CD4-positive, alpha-beta memory T cell (primary cell): Measurements from ENCODE around the gene PSENEN. TPM values are rescaled to one million over a fixed set of nuclear protein-coding genes. Genes with fewer than 3 reads are reported as not detected.

ENCODE experiments used
- CTCF ChIA-PET: fragments of 350-600 bp; sonication (Branson Sonifier 250); formaldehyde crosslinking; loops from one replicate; lab custom pipeline; 2021; ENCODE audit warnings: inconsistent platforms; ENCODE audit not compliant: partially characterized antibody; lab: Charles Lee
- POLR2A ChIA-PET: fragments of 350-600 bp; sonication (Branson Sonifier 250); formaldehyde crosslinking; loops from one replicate; lab custom pipeline; 2021; ENCODE audit not compliant: partially characterized antibody; lab: Charles Lee
- DNase-seq, 5 donors: peaks; one replicate each; pipeline versions ENCODE4 v3.0.0 to v3.0.0-alpha.2; 2020 to 2022; ENCODE audit warnings: mixed read lengths in 1 of 5
- H3K27ac ChIP-seq: one replicate; pipeline ENCODE4 v1.7.0; 2013; ENCODE audit warnings: low read depth, low read length
- H3K27me3 ChIP-seq: 2 replicates; pipeline ENCODE4 v1.7.0; 2013; ENCODE audit warnings: mild to moderate bottlenecking, low read length, moderate library complexity; ENCODE audit not compliant: insufficient read depth
- H3K36me3 ChIP-seq: 2 replicates; pipeline ENCODE4 v1.7.0; 2013; ENCODE audit warnings: mild to moderate bottlenecking, low read length, moderate library complexity; ENCODE audit not compliant: insufficient read depth
- H3K4me1 ChIP-seq: 2 replicates; pipeline ENCODE4 v1.7.0; 2013; ENCODE audit warnings: mild to moderate bottlenecking, low read length, moderate library complexity; ENCODE audit not compliant: insufficient read depth
- H3K4me3 ChIP-seq, 2 donors: one replicate each; pipeline ENCODE4 v1.7.0; 2013; ENCODE audit warnings: low read length in 2 of 2, mild to moderate bottlenecking in 1 of 2
- H3K9me3 ChIP-seq, 2 donors: one replicate each; pipeline ENCODE4 v1.7.0; 2013; ENCODE audit warnings: low read length in 2 of 2, control low read depth in 1 of 2; ENCODE audit not compliant: control insufficient read depth in 1 of 2
- H3K27ac Mint-ChIP-seq, 7 donors: one replicate each; pipeline ENCODE4 v1.8.0; 2020 to 2021; ENCODE audit warnings: mixed read lengths in 7 of 7, mild to moderate bottlenecking in 6 of 7, inconsistent platforms in 3 of 7, moderate library complexity in 3 of 7
- H3K27me3 Mint-ChIP-seq, 2 donors: one replicate each; pipeline ENCODE4 v1.8.0; 2020 to 2021; ENCODE audit warnings: mixed read lengths in 2 of 2
- H3K36me3 Mint-ChIP-seq, 2 donors: one replicate each; pipeline ENCODE4 v1.8.0; 2020 to 2021; ENCODE audit warnings: mixed read lengths in 2 of 2, inconsistent platforms in 1 of 2, mild to moderate bottlenecking in 1 of 2
- H3K4me1 Mint-ChIP-seq, 4 donors: one replicate each; pipeline ENCODE4 v1.8.0; 2020 to 2021; ENCODE audit warnings: mixed read lengths in 4 of 4, mild to moderate bottlenecking in 1 of 4
- H3K4me3 Mint-ChIP-seq, 8 donors: one replicate each; pipeline ENCODE4 v1.8.0; 2020 to 2021; ENCODE audit warnings: mixed read lengths in 8 of 8, mild to moderate bottlenecking in 7 of 8, moderate library complexity in 6 of 8, inconsistent platforms in 3 of 8
- H3K9me3 Mint-ChIP-seq, 8 donors: one replicate each; pipeline ENCODE4 v1.8.0; 2020 to 2021; ENCODE audit warnings: mixed read lengths in 8 of 8, mild to moderate bottlenecking in 5 of 8, inconsistent platforms in 3 of 8, moderate library complexity in 1 of 8
- intact Hi-C: fragments of 100-400 bp; cut with micrococcal nuclease; formaldehyde crosslinking; loops from one replicate; pipeline ENCODE4 v1.15.1; 2023
- polyA plus RNA-seq, 2 donors: library from polyadenylated mRNA; unstranded; fragments of 300-500 nt; fragmentation: Illumina TruSeq; gene quantifications; one replicate each; pipeline ENCODE4 v1.2.3, GENCODE V29; 2021
- total RNA-seq, 2 experiments: library from RNA; stranded (reverse); gene quantifications; one replicate each; pipeline ENCODE4 v1.2.3, GENCODE V29; 2021

Gene PSENEN
- total and polyA plus RNA-seq, 4 experiments from 2014 or later: 27.2 to 89.9 (median 55.9) TPM

DNA sequence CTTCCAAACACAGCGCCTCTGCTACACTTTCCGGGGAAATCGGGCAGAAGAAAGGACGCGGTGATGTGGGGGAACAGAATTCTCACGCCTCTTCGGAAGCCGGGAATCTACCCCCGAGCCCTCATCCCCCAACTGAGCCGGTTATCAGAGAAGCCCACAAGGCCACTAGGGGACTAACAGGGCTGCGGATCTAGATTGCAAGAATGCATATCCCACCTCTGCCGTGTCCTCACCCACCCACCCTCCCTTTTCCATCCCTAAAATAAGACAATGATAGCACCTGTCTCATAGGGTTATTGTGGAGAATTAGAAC lies 4.3 kb upstream of the PSENEN start:
- Mint-ChIP-seq H3K27ac (peak overlapping the region; percentile 93 to 99 (median 97)), H3K4me1 (peaks cover 20 to 68% (median 47%) of the 10 kb centered on the region in 4 donors), H3K9me3 (no peaks in the 10 kb centered on the region), H3K36me3 (peaks cover 8 to 42% of the 10 kb centered on the region in 2 donors), H3K27me3 (no peaks in the 10 kb centered on the region), H3K4me3 (peak overlapping the region; percentile 88 to 98 (median 92))
- H3K4me3 ChIP-seq: peak overlapping the region; percentile 83 to 88
- intact Hi-C loops: loop anchor here (10.0 kb wide), 1 partner anchor 1634 kb away; the partner anchor contains the start of gene ZNF527
- no peak for DNase-seq
- CTCF ChIA-PET: interaction anchor here (2.2 kb wide), 1 partner anchor 23 kb away, joined by 6 read pairs; the partner anchor contains the start of gene KMT2B
- no peaks in the 10 kb centered on the region for H3K27me3 ChIP-seq
- H3K27ac ChIP-seq: peak overlapping the region; percentile 77
- H3K36me3 ChIP-seq: peaks cover 17% of the 10 kb centered on the region
- POLR2A ChIA-PET: interaction anchor here (1.0 to 5.7 kb wide), 12 partner anchors 8 to 98 kb away, joined by 3 to 37 read pairs (median 8); partner anchors contain the start of genes COX6B1, HSPB6, KMT2B and LIN37
- no peaks in the 10 kb centered on the region for H3K9me3 ChIP-seq
- H3K4me1 ChIP-seq: peaks cover 63% of the 10 kb centered on the region

DNA sequence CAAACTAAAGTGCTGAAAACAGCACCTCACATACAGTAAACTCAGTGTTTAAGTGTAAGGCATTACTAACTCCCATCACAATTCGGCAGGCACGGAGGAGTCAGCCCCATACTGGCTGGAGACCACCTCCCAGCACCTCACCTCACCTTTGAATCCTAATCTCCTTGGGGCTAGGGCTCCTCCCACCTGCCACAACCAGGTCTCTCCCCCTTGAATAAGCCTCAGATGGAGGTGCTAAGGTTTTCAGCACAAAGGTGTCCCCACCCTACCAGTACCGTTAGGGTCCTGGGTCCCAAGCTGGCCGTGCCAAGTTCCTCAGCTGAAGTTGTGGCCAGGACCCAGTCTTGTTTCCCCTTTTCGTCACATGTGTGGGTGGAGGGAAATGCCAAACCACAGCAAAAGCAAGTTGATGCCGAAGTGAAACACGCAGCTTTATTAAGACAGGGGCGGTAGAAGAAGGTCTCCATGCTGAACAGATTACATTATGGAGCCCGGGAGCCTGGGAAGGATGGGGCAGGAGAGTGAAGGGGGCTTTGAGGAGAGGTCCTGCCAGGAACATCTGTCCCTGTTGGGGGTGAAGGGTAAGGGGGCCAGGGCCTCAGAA lies 3.2 kb upstream of the PSENEN start, which contains the start of gene IGFLR1:
IGFLR1 (minus strand) TSS at position 332 of the 604 bp plus-strand sequence. CDS start 1,272 bp downstream, outside the sequence.
- intact Hi-C loops: loop anchor here (10.0 kb wide), 1 partner anchor 1633 kb away; the partner anchor contains the start of gene ZNF527
- peaks cover 60% of the 10 kb centered on the region for H3K4me1 ChIP-seq

DNA sequence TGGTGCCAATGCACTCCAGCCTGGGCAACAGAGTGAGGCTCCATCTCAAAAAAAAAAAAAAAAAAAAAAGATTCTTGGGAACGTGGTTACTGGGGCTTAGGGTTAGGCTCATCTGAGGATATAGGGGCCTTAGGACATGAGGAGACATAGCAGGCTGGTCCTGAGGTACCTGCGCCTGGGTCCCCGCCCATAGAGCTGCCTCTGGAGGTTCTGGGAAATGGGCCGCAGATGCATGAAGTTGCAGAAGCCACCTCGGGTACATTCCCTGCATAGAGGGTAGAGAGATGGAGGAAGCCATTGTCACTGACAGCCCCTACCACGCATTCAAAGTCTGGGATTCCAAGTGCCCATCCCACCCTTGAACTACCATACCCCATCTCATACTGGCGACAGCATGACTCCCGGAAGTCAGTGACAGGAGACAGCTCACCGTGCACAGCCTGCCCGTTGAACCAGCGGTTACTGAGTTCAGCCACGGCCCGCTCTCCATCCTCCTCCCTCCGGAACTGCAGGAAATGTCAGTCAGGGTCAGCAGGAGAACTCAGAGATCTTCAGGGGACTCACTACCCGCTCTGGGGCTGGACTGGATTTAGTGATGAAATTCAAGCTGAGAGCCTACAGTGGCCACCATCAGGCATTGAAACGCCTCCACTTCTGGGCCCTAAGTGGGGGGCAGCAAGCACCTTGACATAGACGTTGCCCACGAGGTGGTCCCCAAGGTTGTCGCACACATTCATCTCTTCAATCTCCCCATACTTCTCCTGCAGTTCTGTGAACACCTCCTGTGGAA lies 1.6 kb upstream of the PSENEN start:
- H3K4me1 Mint-ChIP-seq: peaks cover 32 to 72% (median 50%) of the 10 kb centered on the region in 4 donors
- no peaks in the 10 kb centered on the region for H3K9me3 ChIP-seq
- DNase-seq: no peak
- POLR2A ChIA-PET: interaction anchor here (0.7 to 4.6 kb wide), 12 partner anchors 9 to 371 kb away, joined by 3 to 51 read pairs (median 8); partner anchors contain the start of genes COX6B1, HSPB6, KMT2B and POLR2I
- H3K27me3 Mint-ChIP-seq: no peaks in the 10 kb centered on the region
- H3K4me3 Mint-ChIP-seq: peak overlapping the region; percentile 95 to 99 (median 98)
- H3K4me1 ChIP-seq: peaks cover 63% of the 10 kb centered on the region
- peak overlapping the region; percentile 98 to 100 (median 100) for H3K27ac Mint-ChIP-seq
- no peaks in the 10 kb centered on the region for H3K9me3 Mint-ChIP-seq
- peaks cover 4% of the 10 kb centered on the region for H3K36me3 ChIP-seq
- CTCF ChIA-PET: interaction anchor here (0.8 to 1.0 kb wide), 2 partner anchors 41 to 49 kb away, joined by 3 to 5 read pairs; no protein-coding TSS in a partner anchor
- intact Hi-C loops: loop anchor here (2.0 to 10.0 kb wide), 4 partner anchors 31 to 1631 kb away; partner anchors contain the start of genes ARHGAP33, HCST and ZNF527
- peak overlapping the region; percentile 67 to 87 for H3K4me3 ChIP-seq
- peaks cover 5 to 35% of the 10 kb centered on the region in 2 donors for H3K36me3 Mint-ChIP-seq
- H3K27ac ChIP-seq: peak overlapping the region; percentile 99
- no peaks in the 10 kb centered on the region for H3K27me3 ChIP-seq

More for the DNA sequence above, 3.2 kb upstream of the PSENEN start, which contains the start of gene IGFLR1:
- peaks cover 17% of the 10 kb centered on the region for H3K36me3 ChIP-seq
- Mint-ChIP-seq H3K36me3 (peaks cover 8 to 33% of the 10 kb centered on the region in 2 donors), H3K9me3 (no peaks in the 10 kb centered on the region), H3K27me3 (no peaks in the 10 kb centered on the region), H3K4me3 (peak within 1 kb of the TSS; percentile 88 to 97 (median 91)), H3K4me1 (peaks cover 21 to 69% (median 45%) of the 10 kb centered on the region in 4 donors), H3K27ac (peak within 1 kb of the TSS; percentile 95 to 99 (median 98))
- peak; percentile 71 to 83 (median 73) for DNase-seq
- peak within 1 kb of the TSS; percentile 77 for H3K27ac ChIP-seq
- H3K27me3 ChIP-seq: no peaks in the 10 kb centered on the region
- POLR2A ChIA-PET: interaction anchor here (0.8 to 4.6 kb wide), 15 partner anchors 9 to 211 kb away, joined by 3 to 51 read pairs (median 4); partner anchors contain the start of genes COX6B1, HSPB6, KMT2B and PROSER3
- H3K9me3 ChIP-seq: no peaks in the 10 kb centered on the region
- H3K4me3 ChIP-seq: peak within 1 kb of the TSS; percentile 42 to 63
- CTCF ChIA-PET: interaction anchor here (0.6 to 0.8 kb wide), 2 partner anchors 13 to 14 kb away, joined by 3 read pairs; no protein-coding TSS in a partner anchor

DNA sequence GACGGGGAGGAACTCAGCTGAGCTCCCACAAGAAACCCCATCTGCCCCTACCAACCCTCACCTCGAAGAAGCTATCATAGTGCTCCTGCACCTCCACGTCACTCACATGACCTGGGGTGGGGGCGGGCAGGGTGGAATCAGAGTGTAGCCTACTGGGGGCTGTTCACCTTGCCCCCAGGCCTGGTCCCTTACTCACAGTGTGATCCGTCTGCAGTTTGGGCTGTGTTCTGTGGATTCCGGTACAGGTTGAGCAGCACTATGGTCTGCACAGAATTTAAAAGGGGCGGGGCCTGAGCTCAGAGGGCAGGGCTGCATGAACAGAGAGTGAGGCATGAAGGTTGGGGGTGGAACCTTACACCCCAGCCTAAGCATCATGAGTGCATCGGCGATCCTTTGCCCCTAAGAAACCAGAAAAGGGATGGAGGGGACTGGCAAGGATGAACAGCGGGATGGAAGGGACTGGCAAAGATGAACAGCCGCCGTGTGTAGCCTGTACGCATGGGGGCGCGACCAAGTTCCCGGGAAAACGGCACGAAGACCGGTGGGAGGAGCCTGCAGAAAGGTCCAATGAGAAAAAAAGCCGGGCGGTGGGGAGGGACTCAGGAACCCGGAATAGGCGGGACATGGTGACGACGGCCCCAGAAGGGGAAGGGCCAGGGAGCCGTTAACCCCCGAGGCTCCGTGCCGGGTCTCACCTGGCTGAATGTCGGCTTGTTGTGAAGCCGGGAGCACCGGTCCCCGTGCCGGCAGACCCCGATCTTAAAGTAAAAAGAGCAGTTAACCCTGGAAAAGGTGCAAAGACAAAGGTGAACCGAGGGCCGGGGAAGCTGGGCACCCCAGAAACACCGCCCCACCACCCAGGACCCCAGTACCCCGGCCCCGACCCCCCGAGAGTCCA lies 772 bp upstream of the PSENEN start:
- intact Hi-C loops: loop anchor here (1.0 to 10.0 kb wide), 10 partner anchors 27 to 1630 kb away; partner anchors contain the start of genes ARHGAP33, HCST, SCGB2B2 and THAP8
- POLR2A ChIA-PET: interaction anchor here (0.7 to 4.6 kb wide), 23 partner anchors 9 to 470 kb away, joined by 3 to 51 read pairs (median 4); partner anchors contain the start of genes COX6B1, HSPB6, KMT2B and POLR2I
- Histone ChIP-seq H3K27me3 (no peaks in the 10 kb centered on the region), H3K4me1 (peaks cover 67% of the 10 kb centered on the region), H3K9me3 (no peaks in the 10 kb centered on the region), H3K27ac (peak overlapping the region; percentile 99), H3K36me3 (no peaks in the 10 kb centered on the region), H3K4me3 (peak overlapping the region; percentile 67 to 87)
- no peaks in the 10 kb centered on the region for H3K27me3 Mint-ChIP-seq
- H3K9me3 Mint-ChIP-seq: no peaks in the 10 kb centered on the region
- H3K4me3 Mint-ChIP-seq: peak overlapping the region; percentile 95 to 99 (median 98)
- CTCF ChIA-PET: interaction anchor here (0.5 to 1.0 kb wide), 4 partner anchors 8 to 214 kb away, joined by 3 to 5 read pairs (median 3); no protein-coding TSS in a partner anchor
- H3K27ac Mint-ChIP-seq: peak overlapping the region; percentile 98 to 100 (median 100)
- H3K4me1 Mint-ChIP-seq: peaks cover 32 to 77% (median 52%) of the 10 kb centered on the region in 4 donors
- DNase-seq: peak; percentile 96 to 97 (median 96)
- peaks cover 5 to 34% of the 10 kb centered on the region in 2 donors for H3K36me3 Mint-ChIP-seq

DNA sequence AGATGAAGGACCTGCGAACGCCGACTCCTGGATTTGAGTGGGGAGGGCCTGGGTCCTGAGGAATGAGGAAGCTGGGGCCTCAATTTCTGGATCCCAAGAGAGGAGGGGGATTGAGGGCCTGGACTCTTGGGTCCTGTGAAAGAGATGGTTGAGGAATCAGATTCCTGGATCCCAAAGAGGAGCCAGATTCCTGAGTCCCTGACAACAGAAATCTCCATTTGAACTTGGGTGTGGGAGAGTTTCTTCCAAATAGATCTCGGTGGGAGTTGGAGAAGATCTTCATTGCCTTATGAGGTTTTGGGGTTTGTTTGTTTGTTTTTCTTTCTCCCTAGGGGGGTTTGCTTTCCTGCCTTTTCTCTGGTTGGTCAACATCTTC lies 624 bp downstream of the PSENEN start:
- Mint-ChIP-seq H3K27me3 (no peaks in the 10 kb centered on the region), H3K4me1 (peaks cover 32 to 67% (median 51%) of the 10 kb centered on the region in 4 donors), H3K9me3 (no peaks in the 10 kb centered on the region), H3K4me3 (peak overlapping the region; percentile 95 to 99 (median 98)), H3K36me3 (peaks cover 5 to 30% of the 10 kb centered on the region in 2 donors), H3K27ac (peak overlapping the region; percentile 98 to 100 (median 100))
- Histone ChIP-seq H3K9me3 (no peaks in the 10 kb centered on the region), H3K4me1 (peaks cover 63% of the 10 kb centered on the region), H3K27ac (peak overlapping the region; percentile 99), H3K27me3 (no peaks in the 10 kb centered on the region), H3K4me3 (peak overlapping the region; percentile 87 to 91), H3K36me3 (no peaks in the 10 kb centered on the region)
- ChIA-PET CTCF (interaction anchor here (1.0 kb wide), 1 partner anchor 9 kb away, joined by 3 read pairs; no protein-coding TSS in a partner anchor), POLR2A (interaction anchor here (0.9 to 4.6 kb wide), 16 partner anchors 10 to 468 kb away, joined by 3 to 51 read pairs (median 4); partner anchors contain the start of genes COX6B1, HSPB6, KMT2B and POLR2I)
- intact Hi-C loops: loop anchor here (5.0 to 10.0 kb wide), 3 partner anchors 974 to 1629 kb away; partner anchors contain the start of genes SCGB2B2, ZNF302, ZNF527 and ZNF599
- no peak for DNase-seq
